8988T (cell line): ENCODE measurements around the gene CDH13.

Experiments used
- DNase-seq: peaks from one replicate; pipeline ENCODE4 v3.0.0; 2011

CDH13 gene

DNA sequence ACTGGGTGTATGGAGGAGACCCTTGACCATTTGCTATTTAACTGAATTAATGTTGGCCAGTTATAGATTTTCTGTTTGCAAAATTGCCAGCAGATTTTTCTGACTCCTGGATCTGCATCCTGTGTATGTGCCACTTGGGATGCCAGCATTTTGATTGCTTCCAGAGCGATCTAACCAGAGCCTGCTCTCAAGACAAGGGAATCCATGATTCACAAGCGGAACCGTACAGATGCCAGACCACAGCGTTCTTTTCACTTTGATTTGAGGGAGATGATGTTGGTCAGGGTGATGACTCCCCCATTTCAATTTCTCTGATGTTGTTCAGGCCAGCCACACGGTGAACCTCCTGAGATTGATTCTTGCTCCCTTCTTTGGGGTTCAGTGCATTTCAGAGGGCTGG is 228.7 kb downstream of the CDH13 start:
- no peak for DNase-seq

DNA sequence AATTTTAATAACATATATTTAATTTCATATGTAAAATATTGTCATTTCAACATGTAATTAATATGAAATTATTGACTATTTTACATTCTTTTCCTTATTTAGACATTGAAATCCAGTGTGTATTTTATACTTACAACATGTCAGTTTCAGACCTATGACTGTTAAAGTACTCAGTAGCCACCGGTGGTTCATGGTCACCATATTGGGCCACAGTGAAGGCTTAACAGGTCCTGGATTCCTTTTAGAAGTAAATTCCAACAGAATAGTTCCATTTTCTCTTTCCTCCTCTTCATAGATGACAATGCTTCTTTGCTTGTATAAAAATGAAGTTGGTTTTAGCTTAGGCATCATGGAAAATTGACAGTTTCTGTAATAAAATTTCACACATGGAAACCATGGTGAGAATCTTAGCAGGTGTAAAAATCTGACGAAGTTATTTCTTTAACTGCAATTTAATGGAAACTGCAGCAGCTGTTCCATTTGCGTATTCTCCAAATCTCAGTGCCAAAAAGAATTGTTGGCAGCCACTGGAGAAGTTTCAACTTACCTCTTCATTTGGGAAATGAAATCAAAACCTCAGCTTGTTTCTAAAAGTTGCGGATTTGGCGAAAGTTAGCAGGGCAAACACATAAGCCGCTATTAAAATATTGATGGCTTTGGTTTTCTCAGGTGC is 231.1 kb downstream of the CDH13 start:
- DNase-seq, result no peak

DNA sequence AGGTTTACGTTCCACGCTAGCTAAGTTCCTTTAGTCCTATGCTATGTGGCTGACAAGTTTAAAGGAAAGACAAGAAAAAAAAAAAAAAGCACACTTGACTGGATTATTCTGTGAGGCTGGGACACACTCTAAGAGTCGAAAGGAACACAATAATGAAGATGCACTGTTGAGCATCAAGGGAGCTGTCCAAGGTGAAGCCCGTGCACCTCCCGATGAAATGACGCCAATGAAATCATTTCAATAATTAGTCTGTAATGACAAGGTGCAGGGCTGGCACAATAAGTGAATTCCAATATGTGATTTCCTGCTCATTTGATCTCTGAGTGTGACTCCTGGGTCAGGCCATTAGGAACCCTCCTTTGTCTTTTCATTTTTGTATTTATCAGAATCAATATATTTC is 232.9 kb downstream of the CDH13 start:
- DNase-seq, result no peak

DNA sequence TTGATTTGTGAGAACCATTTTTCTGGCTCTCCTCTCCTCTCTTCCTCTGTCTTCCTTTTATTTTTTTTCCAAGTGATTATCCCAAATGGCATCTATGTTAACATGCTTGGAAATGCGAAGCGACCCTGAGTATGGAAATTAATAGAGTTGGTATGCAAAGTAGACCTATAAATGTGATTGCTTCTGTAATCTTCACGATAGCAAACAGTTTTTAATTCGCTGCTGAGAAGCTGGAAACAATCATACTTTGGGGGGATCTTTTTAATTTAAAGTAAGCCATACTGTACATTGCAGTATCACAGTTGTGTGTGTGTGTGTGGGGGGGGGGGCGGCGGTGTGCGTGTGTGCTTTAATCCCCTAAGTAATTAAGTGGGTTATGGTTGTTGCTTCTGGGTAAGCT is 233.3 kb downstream of the CDH13 start:
- DNase-seq, result no peak

DNA sequence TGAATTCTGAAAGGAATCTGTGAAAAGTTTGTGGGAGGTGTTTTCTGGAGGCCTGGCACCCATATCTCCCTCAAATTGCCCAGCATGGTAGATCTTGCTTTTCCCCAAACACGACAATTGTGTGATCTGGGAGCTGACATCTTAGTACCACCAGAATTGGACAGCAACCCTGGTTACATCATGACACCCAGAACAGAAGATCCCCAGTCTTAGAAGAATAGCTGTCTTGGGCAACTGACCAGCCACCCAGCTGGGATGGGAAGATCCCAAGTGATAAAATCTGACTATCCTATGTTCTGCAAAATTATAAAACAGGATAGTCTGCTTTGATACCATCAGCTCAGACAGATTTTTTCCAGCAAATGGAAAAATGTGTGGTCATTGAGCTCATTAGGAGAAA is 235.3 kb downstream of the CDH13 start:
- DNase-seq, result no peak

DNA sequence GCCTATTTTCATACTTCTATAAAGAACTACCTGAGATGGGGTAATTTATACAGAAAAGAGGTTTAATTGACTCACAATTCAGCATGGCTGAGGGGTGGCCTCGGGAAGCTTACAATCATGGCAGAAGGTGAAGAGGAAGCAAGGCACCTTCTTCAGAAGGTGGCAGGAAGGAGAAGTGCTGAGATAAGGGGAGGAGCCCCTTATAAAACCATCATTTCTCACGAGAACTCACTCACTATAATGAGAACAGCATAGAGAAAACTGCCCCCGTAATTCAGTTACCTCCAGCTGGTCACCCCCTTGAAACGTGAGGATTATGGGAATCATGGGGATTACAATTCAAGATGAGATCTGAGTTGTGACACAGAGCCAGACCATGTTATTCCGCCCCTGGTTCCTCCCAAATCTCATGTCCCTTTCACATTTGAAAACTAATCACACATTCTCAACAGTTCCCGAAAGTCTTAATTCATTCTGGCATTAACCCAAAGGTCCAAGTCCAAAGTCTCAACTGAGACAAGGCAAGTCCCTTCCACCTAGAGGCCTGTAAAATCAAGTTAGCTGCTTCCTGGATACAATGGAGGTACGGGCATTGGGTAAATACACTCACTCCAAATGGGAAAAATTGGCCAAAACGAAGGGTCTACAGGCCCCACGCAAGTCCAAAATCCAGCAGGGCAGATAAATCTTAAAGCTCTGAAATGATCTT is 237.7 kb downstream of the CDH13 start:
- DNase-seq, result no peak

DNA sequence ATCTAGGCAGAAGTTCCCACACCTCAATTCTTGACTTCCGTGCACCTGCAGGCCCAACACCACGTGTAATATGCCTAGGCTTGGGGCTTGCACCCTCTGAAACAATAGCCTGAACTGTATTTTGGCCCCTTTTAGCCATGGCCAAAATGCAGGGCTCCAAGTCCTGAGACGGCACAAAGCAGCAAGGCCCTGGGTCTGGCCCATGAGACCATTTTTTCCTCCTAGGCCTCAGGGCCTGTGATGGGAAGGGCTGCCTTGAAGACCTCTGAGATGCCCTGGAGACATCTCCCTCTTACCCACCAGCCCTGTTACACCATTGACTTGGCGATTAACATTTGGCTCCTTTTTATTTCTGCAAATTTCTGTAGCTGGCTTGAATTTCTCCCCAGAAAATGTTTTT is 238.6 kb downstream of the CDH13 start:
- DNase-seq, result no peak

DNA sequence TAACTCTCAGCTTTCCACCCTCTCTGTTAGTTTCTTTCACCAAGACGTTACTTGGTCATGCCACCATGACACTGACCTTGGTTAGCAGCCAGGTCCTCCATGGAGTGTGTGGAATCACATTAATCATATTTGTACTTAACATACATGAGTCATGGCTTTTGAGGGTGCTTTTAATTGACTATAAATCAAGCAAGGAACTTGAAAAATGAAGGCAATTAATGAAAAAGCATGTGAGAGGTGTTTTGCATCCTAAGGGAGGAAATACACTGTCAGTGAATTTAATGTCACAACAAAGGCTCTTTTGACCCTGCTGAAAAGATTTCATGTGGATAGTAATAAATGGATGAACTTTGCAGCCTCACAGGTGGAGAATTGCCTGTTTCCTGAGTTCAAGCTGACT is 240.7 kb downstream of the CDH13 start:
- DNase-seq, result no peak

DNA sequence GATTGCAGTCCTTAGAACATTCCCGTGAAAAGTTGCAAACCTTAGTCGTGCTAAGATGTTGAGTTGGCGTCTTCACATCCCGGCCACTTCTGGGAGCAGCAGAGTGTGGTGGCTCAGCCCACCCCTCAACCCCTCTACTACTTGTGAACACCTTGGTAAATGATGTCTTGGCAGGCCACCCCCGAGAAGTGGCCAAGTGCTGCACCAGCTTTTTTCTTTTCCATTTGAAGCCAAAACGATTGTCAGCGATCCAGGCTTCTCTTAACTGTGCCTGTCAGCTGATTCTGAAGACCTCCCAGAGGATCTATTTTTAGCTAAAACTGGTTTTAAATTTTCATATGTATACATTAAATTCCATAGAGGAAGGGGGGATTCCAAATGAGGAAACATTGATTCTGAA is 247.5 kb downstream of the CDH13 start:
- DNase-seq, result no peak

DNA sequence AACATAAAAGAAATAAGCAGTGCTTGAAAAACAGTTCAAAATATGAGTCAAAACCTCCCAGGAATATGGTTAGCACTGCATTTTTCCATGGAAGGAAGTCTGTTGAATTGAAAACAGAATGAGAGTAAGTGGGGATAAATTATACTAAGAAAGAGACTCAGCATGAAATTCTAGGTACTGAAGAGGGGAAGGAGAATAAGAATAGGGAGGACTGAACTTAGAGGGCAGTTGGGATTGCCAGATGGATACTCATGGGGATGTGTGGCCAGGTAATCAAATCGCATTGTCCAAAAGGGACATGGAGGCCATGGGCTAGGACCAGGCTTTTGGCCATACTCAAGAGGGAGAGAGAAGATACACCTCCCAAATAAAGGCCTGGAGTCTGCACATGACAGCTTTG is 247.9 kb downstream of the CDH13 start:
- DNase-seq, result no peak

DNA sequence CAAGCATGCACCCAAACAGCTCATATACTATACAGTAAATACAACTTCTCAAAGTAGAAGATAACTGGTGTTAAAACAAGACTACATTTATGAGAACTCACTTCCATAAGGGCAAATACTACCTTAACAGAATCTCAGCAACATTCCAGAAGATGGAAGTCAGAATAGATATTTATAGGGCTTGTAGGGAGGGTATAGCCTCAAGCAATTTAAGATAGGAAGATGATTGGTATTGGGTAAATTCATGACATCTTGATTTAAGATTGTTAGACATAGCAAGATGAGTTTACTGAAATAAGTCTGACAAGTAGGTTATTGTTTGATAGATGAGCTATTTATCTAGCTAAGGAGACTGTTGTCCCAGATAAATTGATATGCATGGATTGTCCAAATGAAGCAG is 250.2 kb downstream of the CDH13 start:
- no peak for DNase-seq

DNA sequence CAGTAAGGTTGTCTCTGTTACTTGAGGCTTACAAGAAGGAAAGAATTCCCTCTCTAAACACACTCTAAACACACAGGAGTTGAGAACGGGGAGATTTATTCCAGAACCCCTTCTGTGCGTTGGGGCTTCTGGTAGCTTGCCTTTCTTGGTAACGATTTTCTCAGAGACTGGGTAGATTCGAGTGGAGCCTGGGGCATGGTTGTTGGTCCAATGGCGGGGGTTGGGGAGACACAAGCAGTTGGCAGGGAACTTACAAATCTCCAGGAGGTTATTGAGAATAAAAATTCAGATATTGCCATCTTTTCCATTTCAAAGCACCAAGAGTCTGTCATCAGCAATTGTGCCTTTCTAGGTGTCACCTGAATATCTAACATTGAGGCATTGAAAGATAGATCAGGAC is 251.7 kb downstream of the CDH13 start:
- DNase-seq, result no peak

DNA sequence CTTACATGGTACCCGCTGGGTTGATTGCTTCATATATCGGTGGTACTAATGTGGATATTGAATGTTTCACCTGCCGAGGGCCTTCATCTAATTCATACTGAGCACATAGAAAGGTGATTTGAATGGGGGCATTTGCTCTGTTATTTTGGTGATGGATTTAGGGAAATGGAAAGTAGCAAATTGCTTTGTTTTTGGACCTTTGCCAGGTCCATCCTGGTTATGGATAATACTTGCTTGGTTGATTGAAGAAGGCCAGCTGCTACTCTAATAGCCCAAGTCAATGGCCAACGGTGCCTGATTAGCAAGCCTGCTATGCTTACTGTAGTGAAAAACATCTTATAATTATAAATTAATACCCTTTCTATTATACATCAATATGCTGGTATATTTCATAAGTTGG is 253.6 kb downstream of the CDH13 start:
- DNase-seq, result no peak

DNA sequence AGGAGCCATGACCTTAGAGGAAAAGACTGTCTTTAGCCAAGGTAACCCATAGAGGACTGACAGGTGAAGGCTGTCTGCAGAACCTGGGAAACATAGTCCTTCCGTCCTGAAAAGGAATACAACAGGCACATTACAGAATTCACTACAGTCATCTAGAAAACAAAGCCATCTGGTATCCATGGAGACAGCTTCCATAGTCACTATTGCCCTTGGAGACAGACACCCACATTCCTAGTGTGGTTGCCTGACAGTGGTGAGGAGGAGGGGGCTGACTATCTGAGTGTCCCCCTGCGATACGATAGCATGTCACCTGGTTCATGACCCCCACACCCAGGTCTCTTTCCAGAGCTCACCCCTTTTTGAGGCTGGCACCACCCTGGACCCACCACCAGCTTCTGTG is 254.7 kb downstream of the CDH13 start:
- DNase-seq, result no peak

DNA sequence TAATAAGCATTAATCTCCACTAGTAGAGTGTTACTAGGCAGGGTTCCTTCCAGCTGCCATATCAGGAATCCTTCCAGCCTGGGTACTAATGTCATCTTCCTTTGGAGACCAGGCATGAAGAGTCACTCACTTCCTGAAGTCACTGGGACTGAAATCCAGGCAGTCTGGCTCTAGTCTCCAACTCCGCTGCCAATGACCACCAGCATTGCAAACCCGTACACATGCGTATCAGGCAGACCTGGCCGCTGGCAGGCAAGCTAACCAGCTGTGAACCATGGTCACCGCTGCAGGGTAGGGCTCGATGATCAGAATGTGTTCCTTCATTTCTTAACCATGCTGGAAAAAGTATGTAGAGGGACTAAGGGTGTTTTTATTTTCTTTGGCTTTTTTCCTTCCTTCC is 255.5 kb downstream of the CDH13 start:
- no peak for DNase-seq

DNA sequence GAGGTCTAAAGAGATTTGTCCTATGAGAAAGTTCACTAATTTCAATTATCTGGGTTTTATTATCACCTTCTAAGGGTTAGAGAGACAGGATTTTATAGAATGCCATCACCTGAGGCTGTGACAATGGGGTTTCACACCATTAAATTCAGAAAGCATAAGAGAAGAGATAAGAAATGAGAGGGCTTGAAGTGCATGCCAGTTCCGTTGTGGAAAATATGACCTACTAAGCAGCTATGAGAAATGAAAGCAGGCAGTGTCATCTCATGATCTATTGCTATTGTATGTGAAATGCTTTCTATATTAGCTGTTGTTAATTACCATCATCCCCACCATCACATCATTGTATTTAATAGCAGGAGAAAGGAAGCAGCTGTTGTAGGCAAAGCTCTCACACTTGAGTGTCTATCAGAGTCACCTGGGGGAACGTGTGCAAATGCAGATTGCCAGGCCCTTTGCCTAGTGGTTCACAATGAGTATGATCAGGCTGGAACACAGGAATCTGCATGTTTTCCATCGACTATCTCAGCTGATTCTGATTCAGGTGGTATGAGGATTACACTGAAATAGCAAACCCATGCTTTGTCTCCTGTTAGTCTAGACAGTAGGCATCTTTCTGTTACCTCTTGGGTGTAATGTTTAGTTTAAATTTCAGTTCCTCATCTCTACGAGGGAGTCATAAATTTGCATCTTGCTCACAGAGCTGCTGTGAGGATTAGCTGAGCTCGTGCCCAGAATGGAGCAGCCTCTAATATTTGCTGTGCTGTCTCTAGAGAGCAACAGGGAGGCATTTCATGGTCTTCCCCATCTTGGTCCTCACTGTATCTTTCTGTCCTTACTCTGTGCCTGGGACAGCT is 256.4 kb downstream of the CDH13 start:
- DNase-seq, result no peak

DNA sequence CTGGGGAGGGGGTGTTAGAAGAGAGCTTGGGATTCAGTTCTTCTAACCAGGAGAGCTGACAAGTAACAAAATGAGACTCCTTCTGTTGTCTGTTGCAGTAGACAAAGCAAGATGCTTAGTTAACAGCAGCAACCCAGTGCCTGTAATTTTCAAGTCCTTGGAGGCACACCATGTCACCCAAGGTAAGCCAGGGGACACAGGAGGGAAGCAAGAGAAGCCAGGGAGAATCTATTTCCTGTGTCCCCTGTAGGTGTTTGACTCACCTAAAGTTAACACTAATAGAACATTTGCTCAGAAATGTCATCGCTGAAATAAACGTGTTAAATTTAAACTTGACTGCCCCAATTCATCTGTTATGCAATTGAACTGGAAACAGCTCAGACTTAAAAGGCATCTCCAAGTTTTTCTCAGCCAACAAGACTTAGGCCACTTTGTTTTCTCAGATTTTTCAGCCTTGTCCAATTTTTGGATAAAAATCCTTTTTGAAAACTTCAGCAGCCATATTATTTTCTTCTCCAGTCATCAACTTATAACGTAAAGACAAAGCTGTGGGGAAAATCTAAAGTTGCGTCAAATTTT is 257.6 kb downstream of the CDH13 start:
- no peak for DNase-seq

DNA sequence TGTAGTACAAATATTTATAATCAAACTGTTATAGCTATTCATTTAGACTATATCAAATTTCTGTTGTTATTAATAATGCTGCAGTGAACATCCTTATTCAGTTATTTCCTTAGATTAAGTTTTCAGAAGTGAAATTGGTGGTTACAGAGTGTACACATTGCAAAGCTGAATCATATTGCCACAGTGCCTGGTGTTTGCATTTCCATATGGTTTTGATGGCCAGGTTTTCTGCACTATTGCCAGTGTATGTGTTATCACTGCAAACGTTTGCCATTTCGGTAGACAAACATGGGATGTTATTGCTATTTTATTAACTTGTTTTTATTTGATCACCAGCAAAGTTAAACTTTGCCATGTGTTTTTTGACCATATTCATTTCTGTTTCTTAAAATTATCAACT is 259.4 kb downstream of the CDH13 start:
- no peak for DNase-seq

DNA sequence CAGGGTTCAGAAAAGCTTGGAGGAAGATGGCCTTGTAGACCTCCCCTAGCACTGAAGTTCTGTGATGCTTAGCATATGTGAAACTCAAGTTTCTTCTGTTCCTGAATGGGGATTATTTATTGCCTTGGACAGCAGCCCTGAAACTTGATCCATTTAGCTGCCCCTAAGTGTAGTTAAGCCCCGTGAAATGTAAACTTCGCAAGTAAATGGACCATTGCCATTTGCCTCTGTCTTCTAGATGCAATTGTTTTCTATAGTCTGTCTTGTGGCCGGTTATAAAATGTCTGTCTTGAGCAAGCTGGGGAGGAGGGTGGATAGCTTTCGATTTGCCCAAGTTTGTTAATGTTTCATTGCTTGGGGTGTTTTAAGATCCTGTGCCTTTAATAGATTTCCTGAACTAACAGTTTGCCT is 261.8 kb downstream of the CDH13 start:
- DNase-seq, result no peak

DNA sequence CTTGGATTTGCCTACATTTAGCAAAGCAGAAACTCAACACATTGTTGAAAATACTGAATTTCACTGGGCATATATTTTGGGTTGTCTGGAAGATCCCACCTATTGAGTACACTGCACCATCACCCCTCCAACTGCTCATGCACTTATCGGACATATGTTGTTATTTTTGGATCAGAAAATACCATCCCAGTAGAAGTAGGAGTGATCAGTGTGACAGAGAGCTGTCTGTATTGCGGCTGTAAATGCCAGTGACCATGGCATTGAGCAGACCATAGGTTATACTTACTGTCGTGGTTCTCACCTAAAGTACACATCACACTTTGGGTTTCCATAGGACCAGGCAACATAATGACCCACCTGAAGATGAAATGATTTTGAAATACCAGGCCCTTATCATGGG is 264.7 kb downstream of the CDH13 start:
- no peak for DNase-seq

DNA sequence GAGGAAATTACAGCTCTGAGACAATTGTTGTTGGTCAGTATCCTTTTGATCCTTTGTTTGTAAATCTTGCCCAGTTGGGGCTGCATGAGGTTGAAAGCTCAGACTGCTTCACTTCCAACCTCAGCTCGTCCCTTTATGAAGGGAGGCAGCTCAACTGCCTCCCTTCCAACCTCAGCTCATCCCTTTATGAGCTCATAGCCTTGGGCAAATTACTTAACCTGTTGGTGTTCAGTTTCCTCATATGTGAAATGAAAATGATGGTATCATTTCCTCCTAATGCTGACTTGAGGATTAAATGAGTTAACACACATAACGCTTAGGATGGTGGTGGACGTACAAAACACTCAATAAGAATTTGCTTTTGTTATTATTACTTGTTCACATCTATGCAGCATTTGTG is 265.1 kb downstream of the CDH13 start:
- no peak for DNase-seq

DNA sequence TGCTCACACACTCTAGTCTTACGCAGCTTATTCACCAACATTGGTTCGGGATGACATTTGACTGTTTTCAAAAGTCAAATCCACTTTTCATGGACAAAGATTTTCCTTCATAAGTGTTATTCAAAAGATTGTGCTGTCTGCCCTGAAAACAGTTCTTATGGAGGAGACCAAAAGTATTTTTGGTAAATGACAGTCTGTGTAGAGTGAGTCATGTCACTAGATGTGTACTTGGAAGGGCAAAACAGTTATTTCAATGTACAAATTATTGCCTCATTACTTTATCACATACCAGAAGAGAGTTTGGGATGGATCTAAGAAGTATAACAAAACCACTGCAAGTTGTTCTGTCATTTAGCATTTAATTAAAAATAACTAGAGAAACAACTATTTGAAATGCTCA is 265.6 kb downstream of the CDH13 start:
- no peak for DNase-seq

DNA sequence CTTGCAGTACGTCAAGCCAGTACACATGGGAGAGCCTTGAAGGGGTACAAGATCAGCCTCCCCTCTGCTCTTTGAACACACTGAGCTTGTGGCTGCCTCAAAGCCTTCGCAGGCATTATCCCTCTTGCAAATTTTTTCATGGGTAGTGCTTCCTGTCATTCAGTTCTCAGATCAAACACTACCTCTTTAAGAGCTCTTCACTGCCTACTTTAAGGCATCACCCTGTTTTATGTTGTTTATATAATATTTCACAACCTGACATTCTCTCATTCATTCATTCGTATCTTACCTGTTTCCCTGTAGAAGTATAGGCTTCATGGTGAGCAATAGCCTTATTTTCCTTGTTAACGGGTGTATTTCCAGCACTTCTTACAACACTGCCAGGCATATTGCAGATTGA is 269.1 kb downstream of the CDH13 start:
- DNase-seq, result no peak

DNA sequence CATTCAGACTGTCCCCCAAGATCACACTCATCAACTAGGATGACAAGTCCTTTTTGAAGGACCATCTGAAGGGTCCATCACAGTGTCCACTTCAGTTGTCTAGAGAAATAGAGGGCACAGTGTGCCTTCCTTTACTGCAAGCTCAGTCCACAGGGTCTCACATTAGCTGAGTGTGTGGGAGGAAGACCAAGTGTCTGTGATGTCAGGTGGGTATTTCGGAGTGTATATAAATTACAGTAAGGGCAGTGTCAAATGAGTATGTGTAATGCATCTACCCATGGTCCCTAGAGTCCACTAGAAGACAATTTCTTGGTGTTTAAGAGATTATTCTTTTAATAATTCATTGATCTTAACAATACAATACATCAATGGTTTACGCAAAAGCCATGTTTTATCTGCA is 272.2 kb downstream of the CDH13 start:
- DNase-seq, result no peak
